GM18951 (cell line): ENCODE results near the gene RAI14.

Source experiments
- POLR2A ChIP-seq: IDR thresholded peaks from 4 replicates; pipeline ENCODE4 v1.6.1; 2011; ENCODE audit warnings: mild to moderate bottlenecking; ENCODE audit not compliant: insufficient read length, insufficient read depth; ENCODE audit errors: extremely low read depth
- in situ Hi-C: fragments of 300-500 bp; cut with MboI; formaldehyde crosslinking; loops from one replicate; pipeline ENCODE4 v1.12.0; 2022; ENCODE audit warnings: low sequenced_read_pairs, mixed read lengths, inconsistent platforms; ENCODE audit not compliant: unreplicated experiment

The RAI14 gene

GRCh38 chr5:34655354-34655991 lies 655 bp upstream of the RAI14 start:
- in situ Hi-C loops, result no loop called here
- no peak for TF ChIP-seq POLR2A

DNA sequence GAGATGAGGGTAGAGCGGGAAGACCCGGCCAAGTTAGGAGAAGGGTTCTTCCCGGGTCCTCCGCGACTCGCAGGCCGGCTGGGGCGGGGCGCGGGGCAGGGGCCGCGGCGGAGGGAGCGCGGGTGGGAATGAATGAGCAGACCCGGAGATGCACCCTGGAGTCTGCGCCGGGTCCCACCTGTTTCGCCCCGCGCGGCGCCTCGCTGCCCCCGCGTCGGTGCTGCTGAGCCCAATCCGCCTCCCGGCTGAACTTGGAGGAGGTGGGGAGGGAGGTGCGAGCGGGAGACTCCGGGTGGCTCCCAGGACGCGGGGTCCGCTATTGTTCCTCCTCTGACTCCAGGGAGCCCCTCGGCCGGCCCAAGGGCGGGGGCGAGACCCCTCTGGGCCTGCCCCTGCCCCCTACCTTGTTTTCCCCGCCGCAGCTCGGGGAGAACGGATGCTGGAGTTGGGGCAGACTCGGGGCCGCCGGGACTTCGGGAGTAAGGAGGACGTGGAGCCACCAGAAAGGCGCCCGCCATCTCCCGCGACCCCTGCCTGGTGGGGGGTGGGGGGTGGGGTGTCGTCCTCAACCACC lies 659 bp downstream of the RAI14 start:
- no peak for TF ChIP-seq POLR2A

GRCh38 chr5:34657274-34657921 lies 1.3 kb downstream of the RAI14 start:
- in situ Hi-C loops, result no loop called here
- TF ChIP-seq POLR2A, result no peak

More for the DNA sequence above, 659 bp downstream of the RAI14 start:
- in situ Hi-C loops, result no loop called here

GRCh38 chr5:34657988-34658387 lies 1.9 kb downstream of the RAI14 start:
- in situ Hi-C loops, result no loop called here
- TF ChIP-seq POLR2A, result no peak

GRCh38 chr5:34659168-34659567 lies 3.0 kb downstream of the RAI14 start:
- in situ Hi-C loops, result no loop called here
- TF ChIP-seq POLR2A, result no peak

- in situ Hi-C loops, result no loop called here
- no peak for TF ChIP-seq POLR2A
These were observed 4.3 kb downstream of the RAI14 start for GRCh38 chr5:34660444-34660843.

DNA sequence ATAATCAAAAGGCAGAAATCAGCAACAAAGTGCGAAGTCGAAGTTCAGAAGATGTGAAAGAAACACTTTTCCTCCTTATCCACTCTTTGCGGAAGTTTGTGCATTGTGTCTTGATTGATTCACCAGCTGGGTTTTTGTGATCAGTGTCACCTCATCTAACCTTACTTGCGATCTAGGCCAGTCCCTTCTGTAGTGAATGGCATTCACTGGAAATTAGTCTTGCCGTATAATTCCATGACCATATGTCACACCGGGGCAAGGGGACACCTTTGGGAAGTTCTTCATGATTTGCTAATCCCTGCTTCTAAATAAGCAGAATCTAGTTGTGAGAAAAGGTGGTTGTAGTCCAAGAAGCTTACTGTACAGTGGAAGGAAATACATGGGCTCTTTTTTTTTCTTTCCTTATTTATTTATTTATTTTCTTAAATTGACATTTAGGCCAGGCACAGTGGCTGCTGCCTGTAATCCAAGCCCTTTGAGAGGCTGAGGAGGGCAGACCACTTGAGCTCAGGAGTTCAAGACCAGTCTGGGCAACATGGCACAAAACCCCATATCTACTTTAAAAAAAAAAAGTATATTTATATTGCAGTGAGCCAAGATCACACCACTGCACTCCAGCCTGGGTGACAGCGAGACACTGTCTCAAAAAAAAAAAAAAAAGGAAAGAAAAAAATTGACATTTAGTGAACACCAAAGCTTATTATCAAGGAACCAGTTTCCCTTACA lies 7.8 kb downstream of the RAI14 start:
- in situ Hi-C loops, result no loop called here
- no peak for TF ChIP-seq POLR2A

DNA sequence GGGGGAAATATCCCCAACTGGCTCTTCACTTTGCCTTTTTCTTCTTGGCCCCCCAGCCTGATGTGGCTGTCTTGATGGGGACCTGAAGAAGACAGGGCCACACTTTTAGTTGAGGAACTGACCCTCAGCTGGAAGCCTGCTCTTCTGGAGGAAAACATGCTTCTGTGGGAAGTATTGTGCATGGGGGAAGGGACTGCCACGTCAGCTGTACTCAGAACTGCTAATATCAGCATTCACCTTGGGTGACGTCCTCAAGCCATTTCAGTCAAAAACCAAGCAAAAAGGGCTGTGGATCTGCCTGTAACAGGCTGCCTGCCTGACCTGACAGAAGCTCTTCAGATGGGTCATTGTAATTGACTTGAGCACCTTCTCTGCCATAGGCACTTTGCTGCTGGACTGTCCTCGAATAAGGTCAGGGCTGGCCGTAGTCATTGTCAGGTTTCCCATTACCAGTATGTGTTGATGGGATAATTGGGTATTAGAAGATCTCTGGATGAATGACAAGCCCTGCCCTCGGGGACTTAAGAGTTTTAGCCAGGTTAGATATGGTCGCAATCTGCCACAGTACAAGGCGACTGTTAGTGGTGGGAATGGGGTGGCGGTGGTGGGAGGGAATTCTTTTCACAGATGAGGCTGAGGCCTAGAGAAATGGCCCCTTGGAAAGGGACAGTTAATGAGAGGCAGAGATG lies 10.4 kb downstream of the RAI14 start:
- in situ Hi-C loops, result no loop called here
- TF ChIP-seq POLR2A, result no peak

DNA sequence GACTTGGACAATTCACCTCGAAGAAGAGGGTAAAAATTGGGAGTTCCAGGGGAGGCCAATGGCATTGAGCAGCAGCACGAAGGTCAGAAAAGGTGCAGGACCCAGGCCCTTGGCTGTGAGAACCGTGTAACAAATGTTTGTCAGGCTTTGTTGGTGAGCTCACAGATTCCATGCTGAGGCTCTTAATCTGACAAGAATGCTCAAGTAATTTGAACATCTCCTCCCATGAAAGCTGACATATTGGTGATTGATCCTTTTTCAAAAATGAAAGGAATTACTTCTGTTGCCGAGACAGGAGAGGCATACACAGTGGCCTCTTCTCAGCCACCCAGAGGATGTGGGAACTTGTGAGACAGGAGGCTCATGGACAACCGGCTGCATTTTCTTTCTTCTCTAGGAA lies 11.6 kb downstream of the RAI14 start:
- TF ChIP-seq POLR2A, result no peak
- in situ Hi-C loops, result no loop called here

GRCh38 chr5:34669931-34670516 lies 13.9 kb downstream of the RAI14 start:
- in situ Hi-C loops, result no loop called here
- TF ChIP-seq POLR2A, result no peak

DNA sequence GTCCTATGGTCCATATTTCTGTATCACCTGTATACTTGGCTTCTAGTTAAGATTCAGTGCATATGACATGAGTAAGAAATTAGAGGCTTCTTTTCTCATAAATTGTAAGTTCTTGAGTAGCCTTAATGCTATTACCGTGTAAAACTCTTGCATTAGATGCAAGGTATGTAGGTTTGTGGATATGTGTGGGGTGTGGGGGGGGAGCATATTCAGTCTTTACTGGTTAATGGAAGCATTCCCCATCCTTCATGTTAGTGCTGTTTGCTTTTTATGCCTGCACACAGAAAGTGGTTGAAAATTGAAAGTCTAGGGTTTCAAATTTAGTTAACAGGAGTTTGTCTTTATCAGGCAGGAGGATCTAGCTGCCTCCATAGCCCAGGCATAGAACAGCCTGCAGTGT lies 16.1 kb downstream of the RAI14 start:
- TF ChIP-seq POLR2A, result no peak

GRCh38 chr5:34673463-34674125 lies 17.5 kb downstream of the RAI14 start:
- no peak for TF ChIP-seq POLR2A
- in situ Hi-C loops, result no loop called here

More for the DNA sequence above, 16.1 kb downstream of the RAI14 start:
- in situ Hi-C loops, result no loop called here
